CD4-positive, alpha-beta T cell treated with Interleukin-6 at 100 ng/mL for 8 hours (primary cell): ENCODE results near the gene ROBO2.

ENCODE experiments used
- DNase-seq: peaks from one replicate; pipeline ENCODE4 v3.0.0-alpha.2; 2020; ENCODE audit warnings: mixed read lengths, low spot score

Gene ROBO2

DNA sequence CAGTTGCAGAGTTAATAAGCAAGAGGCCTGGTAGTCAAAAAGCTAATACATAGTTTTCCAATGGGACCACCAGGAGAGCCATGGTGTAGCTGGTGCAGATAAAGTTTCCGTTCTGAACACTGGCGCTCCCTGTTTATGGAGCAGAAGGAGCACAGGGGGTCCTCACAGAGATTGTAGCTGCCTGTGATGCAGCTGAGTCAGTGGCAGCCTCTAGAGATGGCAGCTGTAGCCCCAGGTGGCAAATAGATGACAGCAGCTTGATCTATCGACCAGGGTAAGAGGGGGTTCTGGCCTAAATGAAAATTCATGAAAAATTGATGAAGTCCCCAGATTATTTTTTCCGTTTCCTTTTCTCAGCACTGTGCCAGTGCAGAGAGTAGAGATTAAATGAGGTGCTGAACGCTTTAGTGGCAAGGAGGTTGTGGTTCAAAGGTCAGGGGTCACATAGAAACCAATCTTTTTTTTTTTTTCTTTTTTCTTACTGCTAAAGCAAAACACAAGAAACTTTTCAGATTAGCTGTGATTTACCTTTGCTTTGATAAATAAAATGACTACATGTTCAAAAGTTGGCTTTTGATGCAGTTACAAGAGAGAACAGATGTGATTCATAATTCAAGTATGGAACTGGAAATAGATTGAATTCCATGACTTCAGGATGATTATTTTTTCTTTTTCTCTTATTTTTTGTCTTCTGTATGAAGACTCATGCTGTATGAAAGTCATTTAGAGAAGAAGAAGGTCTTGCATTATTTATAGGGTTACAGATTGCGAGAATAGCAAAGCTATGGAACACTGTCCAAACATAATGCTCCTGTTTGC, 63.3 kb downstream of the ROBO2 start:
- no peak for DNase-seq

- DNase-seq, result no peak
These were observed 82.8 kb downstream of the ROBO2 start for GRCh38 chr3:77122652-77123051.

DNA sequence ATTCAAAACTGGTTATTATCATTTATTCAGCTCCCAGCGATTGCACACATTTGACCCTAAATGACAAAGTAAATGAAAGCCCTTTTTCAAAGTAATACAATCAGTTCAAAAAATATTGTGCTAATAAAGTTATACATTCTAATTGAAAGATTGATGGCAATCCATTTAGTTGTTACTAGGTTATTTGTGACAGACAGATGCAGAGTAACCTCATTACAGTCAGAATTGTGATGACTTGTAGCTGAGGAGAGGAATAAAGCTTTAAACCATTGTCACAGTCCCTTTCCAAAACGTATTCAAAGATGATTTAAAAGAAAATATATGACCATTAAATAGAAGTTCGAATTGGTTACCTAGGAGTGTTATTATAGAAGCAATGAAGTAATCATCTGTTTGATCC, 86.1 kb downstream of the ROBO2 start:
- DNase-seq, result no peak

- DNase-seq, result no peak
These were observed 94.9 kb downstream of the ROBO2 start for GRCh38 chr3:77134769-77135168.

DNA sequence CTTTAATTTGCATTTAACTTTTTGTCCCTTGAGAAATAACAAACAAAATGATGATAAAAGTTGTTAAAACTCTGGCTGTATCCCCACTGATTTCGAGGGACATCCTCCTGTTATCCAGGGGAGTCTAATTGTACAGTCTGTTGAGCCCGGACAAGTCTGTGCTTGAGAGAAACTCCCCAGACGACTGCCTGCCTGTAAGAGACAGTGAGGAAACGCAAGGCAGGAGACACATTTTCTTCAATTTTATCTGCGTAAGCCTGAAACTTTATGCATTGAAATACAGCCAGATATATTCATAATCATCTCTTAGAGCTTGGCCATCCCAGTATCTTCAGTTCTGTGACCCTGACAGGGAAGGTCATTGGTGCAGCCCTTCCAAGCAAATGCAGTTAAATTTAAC, 97.7 kb downstream of the ROBO2 start:
- no peak for DNase-seq

GRCh38 chr3:77139624-77140023, 99.7 kb downstream of the ROBO2 start:
- DNase-seq, result no peak

DNA sequence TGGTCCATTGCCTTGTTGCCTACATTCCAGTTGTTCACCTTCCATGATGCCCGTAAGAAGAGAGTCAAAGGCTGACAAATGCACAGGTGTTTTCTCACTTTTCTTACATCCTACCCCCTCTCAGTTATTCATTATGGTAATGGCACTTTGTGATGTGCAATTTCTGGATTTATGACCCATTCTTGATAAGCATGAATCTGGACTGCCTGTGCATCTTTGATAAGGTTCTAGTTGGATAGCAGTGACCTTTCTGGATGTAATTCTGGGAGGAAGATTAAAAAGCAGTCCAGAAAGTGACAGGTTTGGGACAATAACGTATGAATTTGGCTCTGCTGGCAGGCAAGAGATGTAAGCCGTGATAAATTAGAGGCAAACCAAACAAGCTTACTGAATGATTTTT, 101.5 kb downstream of the ROBO2 start:
- DNase-seq, result no peak

- DNase-seq, result no peak
These were observed 102.7 kb downstream of the ROBO2 start for GRCh38 chr3:77142578-77142977.

DNA sequence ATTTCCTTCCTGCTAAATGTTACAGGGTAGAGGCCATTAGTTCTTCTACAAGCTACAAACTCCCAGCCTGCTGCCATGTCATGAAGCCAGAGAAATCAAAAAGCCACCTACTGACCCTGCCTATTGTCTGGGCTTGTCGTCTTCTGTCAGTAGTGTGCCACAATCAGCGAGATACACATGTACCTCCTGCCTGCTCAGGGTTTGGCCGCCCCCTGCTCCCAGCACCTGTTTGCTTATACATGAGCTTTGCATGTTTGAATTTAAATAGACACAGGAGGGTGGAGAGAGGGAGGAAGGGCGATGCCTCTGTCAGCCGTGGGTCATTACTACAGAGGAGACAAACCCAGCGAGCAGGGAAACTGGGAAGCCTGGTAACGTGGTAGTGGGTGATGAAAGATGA, 106.1 kb downstream of the ROBO2 start:
- DNase-seq, result no peak

DNA sequence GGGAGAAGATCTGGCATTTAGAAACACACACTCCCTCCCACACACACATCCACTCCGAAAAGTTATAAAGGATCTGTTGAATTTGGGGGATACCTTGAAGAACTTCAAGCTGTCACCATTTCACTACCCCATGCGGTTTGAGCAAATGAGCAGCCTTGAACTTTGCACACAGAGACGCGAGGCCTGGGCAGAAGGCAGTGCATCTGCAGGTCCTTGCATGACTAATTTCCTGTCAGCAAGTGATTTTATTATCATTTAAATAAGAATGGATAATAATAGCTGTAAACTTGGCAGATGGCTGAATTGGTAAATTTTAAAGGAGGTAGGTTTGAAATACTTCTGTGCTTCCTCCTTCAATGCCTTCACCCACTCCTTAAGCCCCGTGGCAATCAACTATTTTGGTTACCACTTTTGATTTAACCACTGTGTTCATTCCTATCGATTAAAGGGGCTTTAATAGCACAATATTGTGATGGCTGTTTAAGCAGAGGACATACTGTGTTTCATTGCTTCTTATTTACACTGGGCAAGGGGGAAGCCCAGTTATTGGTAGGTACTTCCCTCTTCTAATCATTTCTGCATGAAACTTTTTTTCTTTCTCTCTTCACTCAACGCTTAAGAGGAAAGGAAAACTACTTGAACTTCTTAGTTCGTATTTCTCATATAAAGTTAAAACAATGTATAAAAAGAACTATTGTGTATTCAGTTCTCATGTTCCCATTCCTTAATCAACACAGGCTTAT, 108.1 kb downstream of the ROBO2 start:
- no peak for DNase-seq

DNA sequence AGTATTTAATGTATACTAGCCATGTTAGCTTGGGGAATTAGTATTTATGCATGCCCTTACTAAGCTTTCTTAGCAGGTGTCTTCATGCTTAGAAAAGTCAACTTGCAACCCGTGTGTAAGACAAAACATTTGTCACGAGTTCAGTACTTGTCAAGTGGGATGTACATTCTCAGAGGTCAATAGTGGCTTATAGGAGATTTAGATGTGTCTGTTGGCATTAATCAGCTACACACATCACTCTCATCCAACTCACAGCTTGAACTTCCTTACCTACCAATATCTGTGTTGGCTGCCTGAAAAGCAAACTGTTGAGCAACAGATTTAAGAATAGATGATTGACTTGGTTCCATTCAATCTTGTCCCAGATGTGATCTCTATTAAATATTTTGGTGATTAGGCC, 109.5 kb downstream of the ROBO2 start:
- DNase-seq, result no peak

DNA sequence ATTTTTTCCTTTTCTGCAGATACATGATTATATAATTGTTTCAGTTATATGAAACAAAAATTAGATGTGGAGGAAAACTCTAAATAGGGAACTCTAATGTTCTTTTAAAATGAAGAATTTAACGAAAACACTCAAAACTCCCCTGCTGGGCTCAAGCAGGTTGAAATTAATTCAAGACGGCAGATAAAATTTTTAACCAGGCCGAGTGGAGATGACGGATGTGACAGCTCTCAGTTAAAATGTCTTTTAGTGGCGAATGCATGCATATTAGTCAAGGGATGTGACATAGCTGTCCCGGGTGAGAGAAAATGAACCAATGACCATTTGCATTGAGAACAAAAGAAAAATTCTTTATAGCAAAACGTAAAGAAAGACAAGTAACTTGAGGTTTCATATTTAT, 110.1 kb downstream of the ROBO2 start:
- DNase-seq, result no peak

- DNase-seq, result no peak
These were observed 110.9 kb downstream of the ROBO2 start for GRCh38 chr3:77150759-77151158.

DNA sequence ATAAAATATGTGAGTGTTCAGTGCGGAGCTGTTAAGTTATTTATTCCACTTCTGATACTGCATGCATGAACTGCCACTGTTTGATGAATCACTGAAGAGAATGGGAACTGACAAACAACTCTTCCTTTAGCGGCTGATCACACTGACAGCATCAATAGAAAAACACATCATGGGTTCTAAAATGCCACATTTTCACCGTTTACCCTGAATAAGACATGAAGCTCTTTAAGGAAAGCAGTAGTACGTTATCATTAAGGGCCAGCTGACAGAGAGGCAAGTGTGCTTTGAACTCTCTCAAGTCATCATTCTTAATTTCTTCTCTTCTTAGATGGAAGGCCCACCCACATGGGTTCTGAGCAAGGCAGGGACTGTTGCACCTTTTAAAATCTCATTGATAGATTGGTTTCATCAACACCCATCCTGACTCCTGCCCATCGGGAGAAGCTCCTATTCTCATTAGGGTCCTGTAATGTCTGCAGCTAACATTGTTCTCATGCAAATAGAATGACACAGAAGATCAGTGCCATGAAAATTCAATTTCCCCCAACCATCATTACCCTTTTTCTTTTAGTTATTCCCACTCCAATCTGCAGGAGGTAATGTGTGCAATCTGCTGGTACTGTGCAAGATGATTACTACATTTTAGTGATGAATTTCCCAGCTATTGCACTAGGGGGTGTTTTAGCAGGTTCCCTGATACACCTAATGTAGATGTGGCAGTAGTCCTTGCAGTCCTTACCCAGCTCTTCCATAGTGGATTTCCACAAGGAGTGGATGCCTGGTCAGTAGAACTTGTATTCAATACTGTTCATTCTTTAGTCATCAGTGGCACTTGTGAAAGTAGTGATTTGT, 119.1 kb downstream of the ROBO2 start:
- DNase-seq, result no peak

GRCh38 chr3:77160931-77161497, 121.1 kb downstream of the ROBO2 start:
- DNase-seq, result no peak

DNA sequence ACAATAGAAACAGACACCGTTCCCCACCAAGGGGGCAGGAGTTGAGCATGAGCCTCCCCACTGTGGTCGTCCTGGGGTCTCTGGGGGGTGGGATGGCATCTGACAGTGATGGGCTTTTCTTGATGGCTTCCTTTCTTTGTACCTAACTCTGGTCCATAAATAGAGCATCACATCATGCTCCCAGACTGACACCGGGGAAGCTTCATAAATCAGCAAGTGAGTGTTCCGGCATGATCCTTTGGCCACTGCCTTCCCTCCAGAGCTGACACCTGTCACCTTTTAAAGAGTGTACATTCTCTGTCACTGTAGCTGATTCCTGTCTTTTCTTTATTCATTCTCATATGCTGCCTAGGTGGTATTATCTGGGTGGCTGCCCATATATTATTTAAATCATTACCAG, 129.9 kb downstream of the ROBO2 start:
- DNase-seq, result no peak

- DNase-seq, result no peak
These were observed 131.1 kb downstream of the ROBO2 start for GRCh38 chr3:77171026-77171425.

GRCh38 chr3:77179762-77180161, 139.9 kb downstream of the ROBO2 start:
- no peak for DNase-seq

DNA sequence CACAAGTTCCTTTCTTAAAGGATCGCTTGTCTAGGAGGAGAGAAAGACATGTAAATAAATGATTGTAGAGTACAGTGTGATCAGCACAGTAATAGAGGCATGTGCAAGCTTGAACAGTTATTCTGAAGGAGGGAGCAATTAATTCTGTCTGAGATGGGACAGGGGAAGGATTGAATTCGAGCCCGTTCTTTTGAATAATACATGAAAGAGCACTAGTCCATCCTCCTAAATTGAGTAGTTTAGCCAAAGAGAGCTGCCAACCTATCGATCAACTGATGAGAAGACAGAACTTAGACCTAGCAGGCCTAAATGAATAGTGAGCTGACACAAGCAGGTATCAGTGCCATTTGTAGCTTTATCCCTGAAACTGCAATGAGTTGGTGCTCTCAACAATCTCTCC, 142.4 kb downstream of the ROBO2 start:
- no peak for DNase-seq

- DNase-seq, result no peak
These were observed 146.4 kb downstream of the ROBO2 start for GRCh38 chr3:77186319-77186718.

DNA sequence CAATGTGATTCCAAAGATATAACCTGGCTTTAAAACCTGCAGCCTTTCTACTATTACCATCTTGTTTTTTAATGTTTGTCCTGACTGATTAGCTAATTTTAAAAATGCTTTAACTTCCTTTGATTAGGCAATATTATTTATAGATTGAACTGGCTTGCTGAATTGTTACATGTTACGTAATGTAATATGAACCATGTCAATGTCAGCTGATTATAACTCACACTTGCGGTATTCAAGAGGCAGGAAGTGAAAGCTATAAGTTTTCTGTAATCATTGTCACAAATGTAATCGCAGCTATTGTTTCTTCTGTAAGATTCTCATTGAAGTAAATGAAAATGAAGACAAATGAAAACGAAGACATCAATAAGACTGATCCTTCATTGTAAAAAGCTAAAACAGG, 146.8 kb downstream of the ROBO2 start:
- DNase-seq, result no peak

GRCh38 chr3:77188210-77188609, 148.3 kb downstream of the ROBO2 start:
- no peak for DNase-seq
